A549 (cell line): ENCODE data around the gene SRSF12.

Experiments used
- CBX2 ChIP-seq: fragments of 200-600 bp; sonication (generic); IDR thresholded peaks from 2 replicates; pipeline ENCODE4 v1.6.1; 2016; ENCODE audit warnings: low read depth, mild to moderate bottlenecking, borderline replicate concordance
- SMC3 ChIP-seq: fragments of >200 bp; sonication (Bioruptor Twin); formaldehyde crosslinking; IDR thresholded peaks from 3 replicates; pipeline ENCODE4 v1.6.1; 2018; ENCODE audit warnings: inconsistent platforms
- TF ChIP-seq, protein P1 (sequence below): fragments of >200 bp; sonication (Bioruptor Twin); formaldehyde crosslinking; IDR thresholded peaks from 3 replicates; pipeline ENCODE4 v1.5.1; 2016

DNA sequence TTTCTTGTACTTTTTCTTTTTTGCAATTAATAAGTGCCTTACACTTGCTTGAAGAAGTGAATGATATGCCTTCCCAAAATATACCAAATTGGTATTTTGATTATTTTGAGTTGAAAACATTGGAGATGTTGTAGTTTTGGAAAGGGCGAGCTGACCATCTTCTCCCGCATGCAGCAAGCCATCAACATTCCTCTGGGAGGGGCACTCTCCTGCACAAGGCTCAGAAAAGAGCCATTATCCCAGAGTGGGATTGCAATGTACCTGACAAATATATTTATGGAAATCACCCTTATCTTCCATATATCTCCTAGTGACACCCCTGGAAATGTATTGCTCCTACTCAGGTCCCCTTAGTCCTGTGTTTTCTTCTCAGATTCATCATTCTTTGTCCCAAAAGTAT, 60.1 kb downstream of the SRSF12 start:
- TF ChIP-seq, protein P1, sequence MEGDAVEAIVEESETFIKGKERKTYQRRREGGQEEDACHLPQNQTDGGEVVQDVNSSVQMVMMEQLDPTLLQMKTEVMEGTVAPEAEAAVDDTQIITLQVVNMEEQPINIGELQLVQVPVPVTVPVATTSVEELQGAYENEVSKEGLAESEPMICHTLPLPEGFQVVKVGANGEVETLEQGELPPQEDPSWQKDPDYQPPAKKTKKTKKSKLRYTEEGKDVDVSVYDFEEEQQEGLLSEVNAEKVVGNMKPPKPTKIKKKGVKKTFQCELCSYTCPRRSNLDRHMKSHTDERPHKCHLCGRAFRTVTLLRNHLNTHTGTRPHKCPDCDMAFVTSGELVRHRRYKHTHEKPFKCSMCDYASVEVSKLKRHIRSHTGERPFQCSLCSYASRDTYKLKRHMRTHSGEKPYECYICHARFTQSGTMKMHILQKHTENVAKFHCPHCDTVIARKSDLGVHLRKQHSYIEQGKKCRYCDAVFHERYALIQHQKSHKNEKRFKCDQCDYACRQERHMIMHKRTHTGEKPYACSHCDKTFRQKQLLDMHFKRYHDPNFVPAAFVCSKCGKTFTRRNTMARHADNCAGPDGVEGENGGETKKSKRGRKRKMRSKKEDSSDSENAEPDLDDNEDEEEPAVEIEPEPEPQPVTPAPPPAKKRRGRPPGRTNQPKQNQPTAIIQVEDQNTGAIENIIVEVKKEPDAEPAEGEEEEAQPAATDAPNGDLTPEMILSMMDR = no peak
- TF ChIP-seq SMC3 = no peak
- no peak for TF ChIP-seq CBX2
